Neural crest cell (in vitro differentiated cells): Measurements from ENCODE around the gene DGUOK. TPM values are rescaled to one million over a fixed set of nuclear protein-coding genes. Genes with fewer than 3 reads are reported as not detected.

ENCODE experiments used
- DNase-seq: peaks from one replicate; pipeline ENCODE4 v3.0.0; 2021; ENCODE audit warnings: low read depth, mixed read lengths, low spot score
- H3K27ac Mint-ChIP-seq: one replicate; pipeline ENCODE4 v1.8.0; 2021; ENCODE audit warnings: mild to moderate bottlenecking, mixed read lengths; ENCODE audit not compliant: unreplicated experiment
- H3K27me3 Mint-ChIP-seq: 2 replicates; pipeline ENCODE4 v1.8.0; 2021; ENCODE audit warnings: low read depth, mild to moderate bottlenecking, mixed read lengths
- H3K36me3 Mint-ChIP-seq: 2 replicates; pipeline ENCODE4 v1.8.0; 2021; ENCODE audit warnings: low read depth, mild to moderate bottlenecking, mixed read lengths
- H3K4me1 Mint-ChIP-seq: 2 replicates; pipeline ENCODE4 v1.8.0; 2021; ENCODE audit warnings: mixed read lengths
- H3K4me3 Mint-ChIP-seq: one replicate; pipeline ENCODE4 v1.8.0; 2021; ENCODE audit warnings: mild to moderate bottlenecking, mixed read lengths
- H3K9me3 Mint-ChIP-seq: 2 replicates; pipeline ENCODE4 v1.8.0; 2021; ENCODE audit warnings: mixed read lengths
- CTCF ChIP-seq: fragments of 200-600 bp; sonication (generic); conservative IDR thresholded peaks from 2 replicates; pipeline ENCODE4 v1.5.0; 2021; ENCODE audit warnings: antibody characterized with exemption, mild to moderate bottlenecking
- total RNA-seq: library from RNA; stranded (reverse); gene quantifications from 2 replicates; pipeline ENCODE4 v1.2.1, GENCODE V29; 2021

The DGUOK gene
- total RNA-seq, 1 donor from 2014 or later = 100 TPM

- peaks cover 6% of the 10 kb centered on the region for H3K27me3 Mint-ChIP-seq
- no peaks in the 10 kb centered on the region for H3K36me3 Mint-ChIP-seq
- H3K9me3 Mint-ChIP-seq = no peaks in the 10 kb centered on the region
- no peak overlapping the region for H3K4me3 Mint-ChIP-seq
- no peak for TF ChIP-seq CTCF
- no peak overlapping the region for H3K27ac Mint-ChIP-seq
- peaks cover 12% of the 10 kb centered on the region for H3K4me1 Mint-ChIP-seq
- DNase-seq = no peak
These were observed 43.6 kb downstream of the DGUOK start for GRCh38 chr2:73970141-73970803.

GRCh38 chr2:73970850-73971471, 44.3 kb downstream of the DGUOK start:
- Mint-ChIP-seq H3K36me3 (no peaks in the 10 kb centered on the region), H3K27me3 (peaks cover 6% of the 10 kb centered on the region), H3K27ac (no peak overlapping the region), H3K4me3 (no peak overlapping the region), H3K4me1 (peaks cover 12% of the 10 kb centered on the region), H3K9me3 (no peaks in the 10 kb centered on the region)
- DNase-seq = no peak
- TF ChIP-seq CTCF = no peak

GRCh38 chr2:73971722-73972121, 45.0 kb downstream of the DGUOK start:
- no peak overlapping the region for H3K27ac Mint-ChIP-seq
- peaks cover 12% of the 10 kb centered on the region for H3K4me1 Mint-ChIP-seq
- H3K9me3 Mint-ChIP-seq = no peaks in the 10 kb centered on the region
- no peaks in the 10 kb centered on the region for H3K36me3 Mint-ChIP-seq
- no peak for TF ChIP-seq CTCF
- DNase-seq = no peak
- H3K27me3 Mint-ChIP-seq = peaks cover 6% of the 10 kb centered on the region
- H3K4me3 Mint-ChIP-seq = no peak overlapping the region

- Mint-ChIP-seq H3K27ac (no peak overlapping the region), H3K9me3 (no peaks in the 10 kb centered on the region), H3K36me3 (no peaks in the 10 kb centered on the region), H3K27me3 (peaks cover 16% of the 10 kb centered on the region), H3K4me3 (no peak overlapping the region), H3K4me1 (peaks cover 12% of the 10 kb centered on the region)
- TF ChIP-seq CTCF = no peak
- no peak for DNase-seq
These were observed 46.2 kb downstream of the DGUOK start for GRCh38 chr2:73972846-73973245.

- TF ChIP-seq CTCF = no peak
- Mint-ChIP-seq H3K4me3 (no peak overlapping the region), H3K27me3 (peaks cover 34% of the 10 kb centered on the region), H3K9me3 (no peaks in the 10 kb centered on the region), H3K36me3 (no peaks in the 10 kb centered on the region), H3K4me1 (peaks cover 9% of the 10 kb centered on the region), H3K27ac (no peak overlapping the region)
- no peak for DNase-seq
These were observed 49.1 kb downstream of the DGUOK start for GRCh38 chr2:73975731-73976130.
